Breast epithelium (tissue), 3 donors: ENCODE results near the gene CAMKK2.

Experiments used
- POLR2A ChIP-seq: fragments of 450-650 bp; IDR thresholded peaks from one replicate; pipeline ENCODE4 v1.6.1; 2016; ENCODE audit warnings: antibody characterized with exemption, mild to moderate bottlenecking, moderate library complexity
- POLR2AphosphoS5 ChIP-seq, 3 donors: sonication (generic); formaldehyde crosslinking; IDR thresholded peaks; one replicate each; pipeline ENCODE4 v1.6.1; 2017; ENCODE audit warnings: antibody characterized with exemption in 3 of 3
- TF ChIP-seq, protein P1 (sequence below), 3 donors: fragments of 450-650 bp; IDR thresholded peaks; one replicate each; pipeline ENCODE4 v1.5.1; 2016 to 2017; ENCODE audit warnings: antibody characterized with exemption in 3 of 3, mild to moderate bottlenecking in 3 of 3, moderate library complexity in 3 of 3

DNA sequence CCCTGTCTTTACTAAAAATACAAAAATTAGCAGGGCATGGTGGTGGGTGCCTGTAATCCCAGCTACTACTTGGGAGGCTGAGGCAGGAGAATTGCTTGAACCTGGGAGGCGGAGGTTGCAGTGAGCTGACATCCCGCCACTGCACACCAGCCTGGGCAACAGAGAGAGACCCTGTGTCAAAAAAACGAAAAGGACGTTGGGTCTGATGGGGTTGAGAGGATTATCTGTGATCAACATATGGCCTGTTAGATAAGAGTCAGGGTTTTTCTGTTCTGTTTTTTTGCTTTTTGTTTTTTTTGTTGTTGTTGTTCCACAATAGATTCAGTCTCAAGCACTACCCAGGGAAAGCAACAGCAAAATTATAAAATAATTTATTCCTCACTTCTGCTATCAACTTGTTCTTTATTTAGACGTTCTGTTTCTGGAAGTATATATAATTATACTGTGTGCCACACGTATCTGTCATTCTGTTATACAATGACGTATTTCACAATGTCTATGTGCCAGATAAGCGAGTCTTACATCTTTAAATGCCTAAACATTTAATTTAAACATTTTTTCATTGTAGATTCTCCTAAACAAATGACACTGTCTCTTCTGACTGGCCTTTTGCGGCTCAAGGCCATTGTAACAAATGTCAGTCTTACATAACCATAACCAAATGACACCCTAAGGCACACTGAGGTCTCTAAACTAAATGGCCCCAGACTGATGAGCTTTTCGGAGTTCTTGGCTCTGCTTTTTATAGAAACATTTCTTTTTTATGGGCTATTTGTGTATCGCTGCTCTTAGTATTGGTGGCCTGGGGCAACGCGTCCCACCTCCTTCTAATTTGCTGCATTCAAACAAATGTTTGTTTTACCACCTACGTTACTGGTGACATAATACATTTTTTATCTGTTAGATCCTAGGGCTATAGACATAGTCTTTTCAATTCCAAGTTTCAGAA is 93.8 kb downstream of the CAMKK2 start:
- TF ChIP-seq POLR2A, result no peak
- TF ChIP-seq, protein P1, sequence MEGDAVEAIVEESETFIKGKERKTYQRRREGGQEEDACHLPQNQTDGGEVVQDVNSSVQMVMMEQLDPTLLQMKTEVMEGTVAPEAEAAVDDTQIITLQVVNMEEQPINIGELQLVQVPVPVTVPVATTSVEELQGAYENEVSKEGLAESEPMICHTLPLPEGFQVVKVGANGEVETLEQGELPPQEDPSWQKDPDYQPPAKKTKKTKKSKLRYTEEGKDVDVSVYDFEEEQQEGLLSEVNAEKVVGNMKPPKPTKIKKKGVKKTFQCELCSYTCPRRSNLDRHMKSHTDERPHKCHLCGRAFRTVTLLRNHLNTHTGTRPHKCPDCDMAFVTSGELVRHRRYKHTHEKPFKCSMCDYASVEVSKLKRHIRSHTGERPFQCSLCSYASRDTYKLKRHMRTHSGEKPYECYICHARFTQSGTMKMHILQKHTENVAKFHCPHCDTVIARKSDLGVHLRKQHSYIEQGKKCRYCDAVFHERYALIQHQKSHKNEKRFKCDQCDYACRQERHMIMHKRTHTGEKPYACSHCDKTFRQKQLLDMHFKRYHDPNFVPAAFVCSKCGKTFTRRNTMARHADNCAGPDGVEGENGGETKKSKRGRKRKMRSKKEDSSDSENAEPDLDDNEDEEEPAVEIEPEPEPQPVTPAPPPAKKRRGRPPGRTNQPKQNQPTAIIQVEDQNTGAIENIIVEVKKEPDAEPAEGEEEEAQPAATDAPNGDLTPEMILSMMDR (IDR thresholded peaks at IDR 0.05), result no peak
- no peak for TF ChIP-seq POLR2AphosphoS5 (IDR thresholded peaks at IDR 0.05)
